LNCAP (cell line): ENCODE results near the gene NOS3.

Source experiments
- CTCF ChIP-seq: fragments of 450-650 bp; IDR thresholded peaks from 2 replicates; pipeline ENCODE4 v1.5.1; 2017; ENCODE audit warnings: mild to moderate bottlenecking

NOS3 gene

GRCh38 chr7:150945171-150945852, 45.5 kb upstream of the NOS3 start:
- no peak for TF ChIP-seq CTCF

DNA sequence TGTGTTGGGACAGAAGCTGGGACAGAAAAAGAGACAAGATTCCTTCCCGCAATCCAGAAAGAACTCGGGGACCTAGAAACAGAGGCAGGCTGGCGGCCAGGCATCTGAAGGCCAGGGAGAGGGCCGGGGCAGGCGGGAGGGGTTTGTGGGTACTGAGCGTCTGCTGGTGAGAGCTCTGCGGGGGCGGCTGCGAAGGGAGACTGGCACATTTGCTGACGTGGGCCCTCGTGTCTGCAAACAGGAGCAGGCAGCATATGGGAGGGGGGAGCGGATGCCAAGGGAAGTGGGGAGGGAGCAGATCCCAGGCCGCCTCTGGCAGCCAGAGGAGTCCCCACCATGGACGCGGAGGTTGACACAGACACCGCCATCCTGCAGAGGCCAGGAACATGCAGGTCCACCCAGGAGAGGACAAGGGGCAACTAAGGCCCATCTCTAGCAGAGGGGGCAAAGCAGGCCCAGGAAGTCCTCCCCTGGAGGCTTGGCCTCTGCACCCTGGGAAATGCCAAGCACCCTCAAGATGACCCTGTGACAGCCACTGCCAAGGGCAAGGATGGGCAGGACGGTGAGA, 44.9 kb upstream of the NOS3 start:
- TF ChIP-seq CTCF, result no peak

- no peak for TF ChIP-seq CTCF
Observed at GRCh38 chr7:150946421-150947240, 44.2 kb upstream of the NOS3 start.

- no peak for TF ChIP-seq CTCF
Observed at GRCh38 chr7:150947241-150947745, 43.5 kb upstream of the NOS3 start.

- no peak for TF ChIP-seq CTCF
Observed at GRCh38 chr7:150947761-150948651, 42.8 kb upstream of the NOS3 start.

GRCh38 chr7:150948791-150949251, 42.0 kb upstream of the NOS3 start:
- TF ChIP-seq CTCF, result no peak

- TF ChIP-seq CTCF, result no peak
Observed at GRCh38 chr7:150949564-150949963, 41.3 kb upstream of the NOS3 start.
